ENCODE results near the gene TYW1B. TPM values are rescaled to one million over a fixed set of nuclear protein-coding genes. Genes with fewer than 3 reads are reported as not detected.

The TYW1B gene
- total and polyA plus RNA-seq, 11 donors, result 0.44 to 5.7 (median 1.9) TPM

- Histone ChIP-seq H3K36me3 (no peaks in the 10 kb centered on the region), H3K4me3 (no peak overlapping the region), H3K27ac (no peak overlapping the region), H3K9me3 (no peaks in the 10 kb centered on the region), H3K4me1 (no peaks in the 10 kb centered on the region), H3K27me3 (no peaks in the 10 kb centered on the region)
- 68 to 96% (median 84%) methylated on average over 2 of the region's 2 CpGs for WGBS, 4 donors
- DNase-seq (no peak), ATAC-seq (no peak)
- TF ChIP-seq CTCF (IDR thresholded peaks at IDR 0.05) (no peak), POLR2A (IDR thresholded peaks at IDR 0.05) (no peak)
- intact Hi-C loops (cut with DNase I), result no loop called here
Observed at GRCh38 chr7:72540923-72541322, 287.1 kb downstream of the TYW1B start.

GRCh38 chr7:72540106-72540611, 287.8 kb downstream of the TYW1B start:
- no peaks in the 10 kb centered on the region for H3K36me3 ChIP-seq
- ATAC-seq, result no peak
- no peaks in the 10 kb centered on the region for H3K4me1 ChIP-seq
- H3K9me3 ChIP-seq, result no peaks in the 10 kb centered on the region
- H3K4me3 ChIP-seq, result no peak overlapping the region
- H3K27ac ChIP-seq, result no peak overlapping the region
- WGBS, 4 donors, result 76 to 92% (median 89%) methylated on average over 8 of the region's 8 CpGs
- intact Hi-C loops (cut with DNase I), result no loop called here
- no peak for TF ChIP-seq CTCF (IDR thresholded peaks at IDR 0.05)
- H3K27me3 ChIP-seq, result no peaks in the 10 kb centered on the region
- no peak for DNase-seq

GRCh38 chr7:72539702-72540101, 288.3 kb downstream of the TYW1B start:
- ATAC-seq, result no peak
- Histone ChIP-seq H3K27me3 (no peaks in the 10 kb centered on the region), H3K4me1 (no peaks in the 10 kb centered on the region), H3K9me3 (no peaks in the 10 kb centered on the region), H3K36me3 (no peaks in the 10 kb centered on the region), H3K4me3 (no peak overlapping the region), H3K27ac (no peak overlapping the region)
- TF ChIP-seq CTCF (IDR thresholded peaks at IDR 0.05) (no peak), POLR2A (IDR thresholded peaks at IDR 0.05) (no peak)
- WGBS, 4 donors, result 87 to 94% (median 90%) methylated on average over 7 of the region's 7 CpGs
- intact Hi-C loops (cut with DNase I), result loop anchor here in 1 of 10 donors (10.0 kb wide), 1 partner anchor 65 kb away; no protein-coding TSS in a partner anchor
- DNase-seq, result no peak

GRCh38 chr7:72538856-72539255, 289.1 kb downstream of the TYW1B start:
- H3K27me3 ChIP-seq, result no peaks in the 10 kb centered on the region
- H3K4me1 ChIP-seq, result no peaks in the 10 kb centered on the region
- WGBS, 4 donors, result 64 to 78% (median 71%) methylated on average over 4 of the region's 4 CpGs
- ATAC-seq (no peak), DNase-seq (no peak)
- no peaks in the 10 kb centered on the region for H3K36me3 ChIP-seq
- H3K9me3 ChIP-seq, result no peaks in the 10 kb centered on the region
- no peak overlapping the region for H3K27ac ChIP-seq
- no peak for TF ChIP-seq CTCF (IDR thresholded peaks at IDR 0.05)
- TF ChIP-seq POLR2A (IDR thresholded peaks at IDR 0.05), result no peak
- intact Hi-C loops (cut with DNase I), result loop anchor here in 1 of 10 donors (10.0 kb wide), 1 partner anchor 64 kb away; no protein-coding TSS in a partner anchor
- no peak overlapping the region for H3K4me3 ChIP-seq
